Neuron (in vitro differentiated cells): ENCODE measurements around the gene AGER.

Source experiments
- H2AFZ ChIP-seq: one replicate; pipeline ENCODE4 v1.6.1; 2013; ENCODE audit warnings: low read depth, mild to moderate bottlenecking, inconsistent platforms, low read length, moderate library complexity
- H3K27me3 ChIP-seq: one replicate; pipeline ENCODE4 v1.6.1; 2013; ENCODE audit warnings: low read length; ENCODE audit not compliant: insufficient read depth
- H3K36me3 ChIP-seq: one replicate; pipeline ENCODE4 v1.6.1; 2013; ENCODE audit warnings: low read length; ENCODE audit not compliant: insufficient read depth
- H3K4me1 ChIP-seq: one replicate; pipeline ENCODE4 v1.6.1; 2013; ENCODE audit warnings: low read length; ENCODE audit not compliant: insufficient read depth
- H3K4me3 ChIP-seq: 2 replicates; pipeline ENCODE4 v1.5.1; 2013; ENCODE audit warnings: mild to moderate bottlenecking, low read length, moderate library complexity
- H3K9me3 ChIP-seq: one replicate; pipeline ENCODE4 v1.6.1; 2013; ENCODE audit warnings: low read length

AGER gene

DNA sequence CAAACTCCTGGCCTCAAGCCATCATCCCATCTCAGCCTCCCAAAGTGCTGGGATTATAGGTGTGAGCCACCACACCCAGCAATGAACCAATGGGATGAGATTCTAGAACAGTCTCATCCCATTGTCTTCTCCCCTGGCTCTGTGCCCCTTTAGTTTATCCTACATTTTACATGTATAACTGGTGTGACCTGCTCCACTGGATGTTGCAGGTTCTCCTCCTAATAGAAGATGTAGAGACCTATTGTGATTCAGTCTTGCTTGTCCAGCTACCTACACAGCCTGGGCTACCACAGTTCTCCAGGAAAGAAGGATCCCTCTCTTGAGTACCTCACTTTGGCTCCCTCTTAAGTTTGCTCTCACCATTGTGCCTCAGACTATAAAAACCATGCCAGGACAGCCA, 51.9 kb downstream of the AGER start:
- Histone ChIP-seq H3K4me3 (no peak overlapping the region), H3K27me3 (no peaks in the 10 kb centered on the region), H3K36me3 (no peaks in the 10 kb centered on the region), H3K9me3 (no peaks in the 10 kb centered on the region), H3K4me1 (peaks cover 23% of the 10 kb centered on the region), H2AFZ (no peak overlapping the region)

DNA sequence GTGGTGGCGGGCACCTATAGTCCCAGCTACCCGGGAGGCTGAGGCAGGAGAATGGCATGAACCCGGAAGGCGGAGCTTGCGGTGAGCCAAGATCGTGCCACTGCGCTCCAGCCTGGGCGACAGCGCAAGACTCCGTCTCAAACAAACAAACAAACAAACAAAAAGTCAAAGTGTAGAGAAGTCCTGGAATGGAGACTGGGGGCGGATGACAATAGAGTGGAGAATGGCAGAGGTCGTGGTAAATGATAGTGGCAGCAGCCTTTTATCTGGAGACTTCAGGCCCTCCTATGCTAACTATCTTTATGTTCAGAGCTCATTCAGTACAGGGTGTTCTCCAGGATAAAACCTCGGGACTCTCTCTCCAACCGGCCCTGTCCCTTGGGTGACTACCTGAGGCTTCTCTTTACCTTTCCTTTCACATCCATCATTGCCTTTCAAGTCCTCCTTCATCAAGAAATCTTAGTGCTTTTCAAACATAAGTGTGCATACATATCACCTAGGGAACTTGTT, 52.6 kb downstream of the AGER start:
- Histone ChIP-seq H3K4me3 (no peak overlapping the region), H3K27me3 (no peaks in the 10 kb centered on the region), H3K4me1 (peaks cover 27% of the 10 kb centered on the region), H3K9me3 (no peaks in the 10 kb centered on the region), H3K36me3 (peaks cover 6% of the 10 kb centered on the region), H2AFZ (no peak overlapping the region)
